Femur (tissue), 1 donor: ENCODE measurements around the gene PRDM2.

Experiments
- DNase-seq: peaks from one replicate; pipeline ENCODE4 v3.0.0-alpha.2; 2017

Gene PRDM2

GRCh38 chr1:13818926-13819325, 118.9 kb downstream of the PRDM2 start:
- no peak for DNase-seq

GRCh38 chr1:13819642-13820041, 119.7 kb downstream of the PRDM2 start:
- DNase-seq = no peak

DNA sequence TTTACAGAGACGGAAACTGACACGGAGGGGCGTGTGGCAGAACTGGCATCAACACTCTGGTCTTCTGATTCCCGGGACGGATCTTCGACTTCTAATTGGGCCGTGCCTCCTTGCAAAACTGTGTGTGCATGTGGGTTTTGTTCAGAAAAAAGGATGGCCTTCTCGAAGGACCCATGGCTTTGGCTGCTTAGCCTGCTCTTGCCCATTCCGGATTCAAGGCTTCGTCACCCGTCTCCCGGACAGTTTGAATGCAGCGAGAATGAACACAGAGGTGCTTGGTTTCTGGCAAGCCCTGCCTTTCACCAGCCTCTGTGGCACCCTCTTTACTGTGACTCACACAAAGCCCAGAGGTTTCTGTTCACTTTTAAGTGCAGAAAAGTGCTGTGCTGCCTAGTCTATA, 120.1 kb downstream of the PRDM2 start:
- no peak for DNase-seq

DNA sequence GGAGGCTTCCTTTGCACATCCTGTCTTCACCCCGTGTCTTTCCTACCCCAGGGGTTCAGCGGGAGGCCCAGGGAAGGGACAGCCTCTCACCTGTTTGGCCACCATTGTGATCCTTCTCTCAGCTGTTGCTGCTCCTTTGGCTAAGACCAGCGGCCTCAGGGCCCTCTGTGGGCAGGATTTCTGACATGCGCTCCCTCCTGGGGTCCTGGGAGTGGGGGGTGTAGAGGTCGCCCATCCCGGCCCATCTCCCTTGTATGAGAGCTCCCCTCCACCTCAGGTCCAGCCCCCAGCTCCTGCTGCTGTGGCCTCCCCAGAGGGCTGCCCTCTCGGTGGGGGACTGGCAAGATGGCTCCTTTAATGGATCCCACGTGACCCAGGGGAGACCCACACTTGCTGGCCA, 120.5 kb downstream of the PRDM2 start:
- no peak for DNase-seq

DNA sequence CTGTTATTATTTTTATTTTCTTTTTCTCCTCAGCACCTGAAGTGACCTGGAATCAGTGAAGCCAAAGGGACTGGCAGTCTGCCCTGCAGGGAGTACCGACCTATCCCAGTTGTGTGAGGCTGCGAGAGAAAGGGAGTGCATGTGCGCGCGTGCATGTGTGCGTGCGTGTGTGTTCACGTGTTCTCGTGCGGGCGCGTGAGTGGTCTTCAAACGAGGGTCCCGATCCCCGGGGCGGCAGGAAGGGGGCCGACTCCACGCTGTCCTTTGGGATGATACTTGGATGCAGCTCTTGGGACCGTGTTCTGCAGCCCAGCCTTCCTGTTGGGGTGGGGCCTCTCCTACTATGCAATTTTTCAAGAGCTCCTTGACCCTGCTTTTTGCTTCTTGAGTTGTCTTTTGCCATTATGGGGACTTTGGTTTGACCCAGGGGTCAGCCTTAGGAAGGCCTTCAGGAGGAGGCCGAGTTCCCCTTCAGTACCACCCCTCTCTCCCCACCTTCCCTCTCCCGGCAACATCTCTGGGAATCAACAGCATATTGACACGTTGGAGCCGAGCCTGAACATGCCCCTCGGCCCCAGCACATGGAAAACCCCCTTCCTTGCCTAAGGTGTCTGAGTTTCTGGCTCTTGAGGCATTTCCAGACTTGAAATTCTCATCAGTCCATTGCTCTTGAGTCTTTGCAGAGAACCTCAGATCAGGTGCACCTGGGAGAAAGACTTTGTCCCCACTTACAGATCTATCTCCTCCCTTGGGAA, 123.3 kb downstream of the PRDM2 start:
- DNase-seq = no peak

GRCh38 chr1:13823936-13824335, 123.9 kb downstream of the PRDM2 start:
- no peak for DNase-seq

DNA sequence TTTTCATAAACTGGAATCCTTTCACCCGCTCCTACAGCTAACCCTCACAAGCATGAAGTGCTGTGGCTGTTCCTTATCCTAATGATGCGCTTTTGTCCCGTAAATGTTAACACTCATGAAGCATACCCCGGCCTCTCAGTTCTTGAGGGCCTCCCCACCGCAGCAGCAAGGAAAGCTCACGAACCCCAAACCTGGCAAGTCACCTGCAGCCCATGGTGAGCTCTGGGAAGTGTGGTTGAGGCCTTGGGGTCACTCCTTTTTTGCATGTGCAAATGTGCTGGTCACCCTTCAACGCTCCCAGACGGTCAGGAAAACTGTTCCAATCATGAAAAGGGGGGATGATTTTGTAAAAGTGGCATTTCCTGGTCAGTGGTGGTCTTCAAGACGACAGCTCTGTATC, 124.6 kb downstream of the PRDM2 start:
- DNase-seq = no peak

GRCh38 chr1:13825033-13825432, 125.0 kb downstream of the PRDM2 start:
- no peak for DNase-seq

DNA sequence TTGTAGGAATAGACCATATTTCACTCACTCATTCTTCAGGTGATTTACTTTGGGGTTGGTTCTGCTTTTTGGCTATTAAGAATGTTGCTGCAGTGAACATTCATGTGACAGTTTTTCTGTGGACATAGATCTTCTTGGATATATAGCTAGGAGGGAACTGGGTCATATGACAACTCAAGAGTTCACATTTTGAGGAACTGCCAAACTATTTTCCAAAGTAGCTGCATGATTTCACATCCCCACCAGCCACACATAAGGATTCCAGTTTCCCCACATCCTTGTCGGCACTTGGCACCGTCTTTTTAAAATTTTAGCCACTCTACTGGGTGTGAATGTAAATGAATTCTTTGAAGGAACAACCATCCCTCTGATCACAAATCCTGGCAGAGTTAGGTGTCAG, 126.0 kb downstream of the PRDM2 start:
- no peak for DNase-seq

DNA sequence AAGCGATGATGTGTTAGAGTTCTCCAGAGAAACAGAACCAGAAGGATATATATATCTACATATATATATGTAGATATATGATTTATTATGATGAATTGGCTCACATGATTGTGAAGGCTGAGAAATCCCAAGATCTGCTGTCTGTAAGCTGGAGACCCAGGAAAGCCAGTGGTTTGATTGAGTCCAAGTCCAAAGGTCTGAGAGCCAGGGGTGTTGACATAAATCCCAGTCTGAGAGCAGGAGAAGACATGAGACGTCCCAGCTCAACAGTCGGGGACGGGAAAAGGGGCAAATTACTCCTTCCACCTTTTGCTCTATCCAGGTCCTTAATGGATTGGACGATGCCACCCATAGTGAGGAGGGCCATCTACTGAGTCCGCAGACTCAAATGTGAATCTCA, 126.6 kb downstream of the PRDM2 start:
- no peak for DNase-seq

DNA sequence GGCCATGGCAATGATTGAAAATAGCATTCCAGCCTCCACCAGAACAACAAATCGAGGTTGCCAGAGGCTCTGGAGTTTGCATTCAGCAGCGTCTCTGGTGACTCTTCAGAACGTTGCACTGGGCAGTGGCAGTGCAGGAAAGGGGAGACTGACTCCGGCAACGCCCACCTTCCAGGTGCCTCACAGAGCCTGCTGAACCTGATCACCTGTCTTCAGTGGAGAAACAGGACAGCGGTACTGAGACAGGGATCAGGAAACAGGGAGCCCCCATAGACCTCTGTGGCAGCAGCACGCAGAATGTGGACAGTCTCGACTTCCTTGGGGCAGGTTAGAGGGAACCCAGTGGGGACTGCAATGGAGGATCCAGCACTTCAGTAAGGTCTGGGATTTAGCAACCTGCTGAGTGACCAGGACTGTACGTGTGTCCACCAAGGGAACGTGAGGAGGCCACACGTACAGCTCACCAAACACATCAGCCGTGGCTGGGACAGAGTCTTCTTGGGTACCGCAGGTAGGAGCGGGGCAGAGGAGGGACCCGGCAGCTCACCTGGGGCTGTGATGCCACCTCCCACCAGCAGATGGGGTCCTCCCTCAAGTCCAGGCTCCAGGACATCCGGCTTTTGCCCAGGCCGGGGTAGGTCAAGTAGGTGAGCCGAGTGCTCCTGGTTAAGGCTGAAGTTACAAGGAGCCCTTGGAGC, 128.6 kb downstream of the PRDM2 start:
- DNase-seq = no peak

DNA sequence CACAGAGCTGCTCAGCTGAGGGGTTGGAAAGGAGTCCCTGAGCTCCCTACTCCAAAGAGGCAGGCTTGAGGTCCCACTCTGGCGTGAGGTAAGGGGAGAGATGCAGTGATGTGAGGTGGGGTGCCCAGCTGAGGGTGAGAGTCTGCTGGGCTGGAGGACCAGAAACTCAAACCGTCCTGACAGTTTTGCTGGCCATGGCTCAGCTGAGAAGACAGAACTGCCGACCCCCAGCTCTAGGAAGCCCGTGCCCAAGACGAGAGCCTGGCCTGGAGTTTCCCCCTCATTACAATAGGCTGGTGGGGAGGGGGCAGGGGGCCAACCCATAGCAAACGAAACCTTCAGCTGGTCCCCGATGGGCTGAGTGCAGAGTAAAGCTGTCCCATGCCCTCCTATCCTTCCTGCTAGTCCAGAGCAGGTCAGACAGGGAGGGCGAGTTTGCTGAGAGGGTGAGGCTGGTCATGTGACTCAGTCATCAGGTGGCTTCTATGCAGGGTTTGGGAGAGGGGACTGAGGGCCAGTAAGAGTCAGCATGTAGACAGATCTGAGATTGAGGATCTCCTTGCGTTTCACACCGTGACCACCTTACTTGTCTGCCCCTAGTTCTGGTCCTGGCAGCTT, 129.3 kb downstream of the PRDM2 start:
- no peak for DNase-seq

DNA sequence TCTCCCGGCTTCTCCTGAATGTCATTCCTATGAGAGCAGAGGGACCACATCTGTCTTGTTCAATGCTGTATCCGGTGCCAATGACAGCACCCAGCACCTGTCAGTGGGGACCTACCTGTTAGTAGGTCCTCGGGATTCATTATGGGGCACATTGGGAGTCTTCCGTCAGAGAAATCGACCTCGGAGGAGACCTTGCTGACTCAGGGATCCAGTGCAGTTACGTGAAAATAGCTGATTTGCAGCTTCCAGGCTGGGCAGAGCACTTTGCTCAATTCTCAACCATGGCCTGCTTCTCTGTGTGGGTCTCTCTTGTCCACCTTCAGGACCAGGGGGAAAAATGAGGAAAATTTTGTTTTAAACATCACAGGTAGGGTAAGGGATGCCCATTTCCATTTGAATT, 130.2 kb downstream of the PRDM2 start:
- DNase-seq = no peak

DNA sequence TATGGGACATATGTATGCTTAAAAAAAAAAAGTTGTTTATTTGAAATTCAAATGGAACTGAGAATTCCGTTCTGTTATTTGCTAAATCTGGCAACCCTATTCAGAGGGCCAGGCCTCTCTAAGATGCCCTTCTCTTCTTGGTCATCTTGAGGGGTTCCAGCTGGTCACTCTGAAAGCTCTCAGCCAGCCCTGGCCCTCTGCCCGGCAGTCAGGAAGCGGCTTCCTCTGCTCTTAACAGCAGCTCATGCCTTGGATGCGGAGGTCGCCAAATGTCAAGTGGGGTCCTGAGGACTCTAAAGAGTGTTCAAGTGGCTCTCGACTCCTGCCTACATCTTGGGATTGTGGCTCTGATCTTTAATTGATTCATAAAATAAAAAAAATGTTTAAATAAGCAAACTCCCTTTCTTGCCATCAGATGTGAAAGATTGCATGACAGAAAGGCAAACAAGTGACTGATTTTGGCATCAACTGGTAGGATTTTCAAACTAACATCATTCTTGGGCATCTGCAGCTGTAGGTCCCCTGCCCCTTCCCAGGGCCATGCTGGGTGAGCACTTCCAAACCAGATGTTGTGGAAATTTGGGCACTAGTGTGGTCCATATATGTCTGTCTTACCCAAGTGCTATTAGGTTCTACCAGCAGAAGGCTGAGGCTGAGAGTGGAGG, 130.8 kb downstream of the PRDM2 start:
- DNase-seq = no peak

DNA sequence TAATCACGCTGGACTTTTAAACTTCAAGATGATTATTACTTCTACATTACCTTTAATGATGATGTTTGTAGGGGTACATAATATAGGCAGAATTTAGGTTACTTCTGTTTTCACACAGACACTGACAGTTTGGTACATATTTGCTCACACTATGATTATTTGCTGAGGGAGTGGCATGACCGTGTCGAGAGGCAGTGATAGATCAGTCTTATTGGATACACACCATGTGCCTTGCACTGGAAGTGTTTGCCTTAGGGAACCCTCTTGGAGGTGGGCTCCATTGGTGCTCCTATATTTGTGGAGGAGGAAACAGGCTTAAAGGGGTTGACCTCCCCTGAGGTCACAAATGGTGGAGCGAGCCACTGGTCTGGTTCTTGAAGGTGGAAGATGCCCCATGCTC, 132.1 kb downstream of the PRDM2 start:
- no peak for DNase-seq

DNA sequence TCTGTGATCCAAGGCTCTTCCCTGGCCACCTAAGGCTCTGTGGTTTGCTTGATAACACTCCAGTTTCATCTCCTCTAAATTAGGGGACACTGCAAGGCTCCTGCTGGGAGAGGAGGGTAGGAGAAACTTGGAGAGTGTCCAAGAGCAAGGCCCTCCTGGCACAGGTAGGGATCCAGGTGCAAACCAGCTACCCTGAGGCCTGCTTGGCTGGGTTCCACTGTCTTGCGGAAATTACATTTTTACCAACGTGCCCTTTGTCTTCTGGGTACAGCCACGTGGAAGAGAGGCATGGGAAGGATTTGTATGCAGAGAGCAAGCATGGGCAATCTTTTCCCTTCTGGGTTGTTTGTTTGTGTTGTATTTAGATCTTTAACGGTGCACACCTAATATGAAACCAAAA, 132.5 kb downstream of the PRDM2 start:
- DNase-seq = no peak

GRCh38 chr1:13836136-13836535, 136.1 kb downstream of the PRDM2 start:
- no peak for DNase-seq

- no peak for DNase-seq
Measured at GRCh38 chr1:13836631-13837030, 136.6 kb downstream of the PRDM2 start.

DNA sequence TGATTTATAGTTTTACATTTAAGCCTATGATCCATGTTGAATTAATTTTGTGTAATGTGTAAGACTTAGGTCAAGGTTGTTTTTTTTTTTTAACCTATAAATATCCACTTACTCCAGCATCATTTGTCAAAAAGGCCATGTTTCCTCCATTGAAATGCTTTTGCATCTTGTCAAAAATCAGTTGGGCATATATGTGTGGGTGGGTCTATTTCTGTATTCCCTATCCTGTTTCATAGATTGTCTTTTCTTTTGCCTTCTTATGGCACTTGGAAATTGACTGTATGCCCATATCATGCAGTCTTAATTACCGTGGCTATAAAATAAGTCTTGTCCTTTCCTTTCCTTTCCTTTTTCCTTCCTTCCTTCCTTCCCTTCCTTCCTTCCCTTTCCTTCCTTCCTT, 138.2 kb downstream of the PRDM2 start:
- DNase-seq = no peak

DNA sequence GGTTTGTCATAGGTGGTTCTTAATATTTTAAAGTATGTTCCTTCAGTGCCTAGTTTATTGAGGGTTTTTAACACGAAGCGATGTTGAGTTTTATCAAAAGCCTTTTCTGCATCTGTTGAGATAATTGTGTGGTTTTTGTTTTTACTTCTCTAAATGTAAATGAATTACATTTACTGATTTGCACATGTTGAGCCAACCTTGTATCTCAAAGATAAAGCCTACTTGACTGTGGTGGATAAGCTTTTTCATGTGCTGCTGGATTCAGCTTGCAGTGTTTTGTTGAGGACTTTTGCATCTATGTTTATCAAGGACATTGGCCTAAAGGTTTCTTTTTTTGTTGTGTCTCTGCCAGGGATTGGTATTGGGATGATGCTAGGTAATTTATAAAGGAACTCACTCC, 142.5 kb downstream of the PRDM2 start:
- DNase-seq = no peak

DNA sequence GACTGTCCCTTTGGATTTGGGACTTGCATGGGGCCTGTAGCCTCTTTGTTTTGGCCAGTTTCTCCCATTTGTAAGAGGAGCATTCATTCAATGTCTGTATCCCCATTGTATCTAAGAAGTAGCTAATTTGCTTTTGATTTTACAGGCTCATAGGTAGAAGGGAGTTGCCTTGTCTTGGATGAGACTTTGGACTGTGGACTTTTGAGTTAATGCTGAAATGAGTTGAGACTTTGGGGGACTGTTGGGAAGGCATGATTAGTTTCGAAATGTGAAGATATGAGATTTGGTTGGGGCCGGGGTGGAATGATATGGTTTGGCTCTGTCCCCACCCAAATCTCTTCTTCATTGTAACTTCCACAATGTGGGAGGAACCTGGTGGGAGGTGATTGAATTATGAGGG, 151.7 kb downstream of the PRDM2 start:
- DNase-seq = no peak

GRCh38 chr1:13855554-13855953, 155.6 kb downstream of the PRDM2 start:
- DNase-seq = no peak

GRCh38 chr1:13860031-13860430, 160.0 kb downstream of the PRDM2 start:
- DNase-seq = no peak

GRCh38 chr1:13864760-13865159, 164.8 kb downstream of the PRDM2 start:
- no peak for DNase-seq
